GM10248 (cell line): ENCODE measurements around the gene COL4A2.

Experiments
- CTCF ChIA-PET: fragments of 300-600 bp; sonication (Branson Sonifier 250); formaldehyde crosslinking; extraction: SDS; loops from one replicate; lab custom pipeline; 2021; ENCODE audit warnings: antibody characterized with exemption; lab: Yijun Ruan, JAX
- POLR2A ChIA-PET: fragments of 350-650 bp; sonication (Branson Sonifier 250); formaldehyde crosslinking; extraction: SDS; loops from one replicate; lab custom pipeline; 2020; ENCODE audit warnings: antibody characterized with exemption; lab: Yijun Ruan, JAX
- DNase-seq: peaks from one replicate; pipeline ENCODE4 v3.0.0; 2012; ENCODE audit errors: extremely low spot score
- TF ChIP-seq, protein P1 (sequence below): IDR thresholded peaks from 2 replicates; pipeline ENCODE4 v1.5.1; 2012; ENCODE audit warnings: mild to moderate bottlenecking, low read depth; ENCODE audit errors: extremely low read depth, missing control alignments, control extremely low read depth

Gene COL4A2

GRCh38 chr13:110345701-110346100 is 38.6 kb downstream of the COL4A2 start:
- ChIA-PET POLR2A (no interaction called here), CTCF (interaction anchor here (1.2 kb wide), 1 partner anchor 16 kb away, joined by 3 read pairs; no protein-coding TSS in a partner anchor)
- DNase-seq, result no peak
- TF ChIP-seq, protein P1, sequence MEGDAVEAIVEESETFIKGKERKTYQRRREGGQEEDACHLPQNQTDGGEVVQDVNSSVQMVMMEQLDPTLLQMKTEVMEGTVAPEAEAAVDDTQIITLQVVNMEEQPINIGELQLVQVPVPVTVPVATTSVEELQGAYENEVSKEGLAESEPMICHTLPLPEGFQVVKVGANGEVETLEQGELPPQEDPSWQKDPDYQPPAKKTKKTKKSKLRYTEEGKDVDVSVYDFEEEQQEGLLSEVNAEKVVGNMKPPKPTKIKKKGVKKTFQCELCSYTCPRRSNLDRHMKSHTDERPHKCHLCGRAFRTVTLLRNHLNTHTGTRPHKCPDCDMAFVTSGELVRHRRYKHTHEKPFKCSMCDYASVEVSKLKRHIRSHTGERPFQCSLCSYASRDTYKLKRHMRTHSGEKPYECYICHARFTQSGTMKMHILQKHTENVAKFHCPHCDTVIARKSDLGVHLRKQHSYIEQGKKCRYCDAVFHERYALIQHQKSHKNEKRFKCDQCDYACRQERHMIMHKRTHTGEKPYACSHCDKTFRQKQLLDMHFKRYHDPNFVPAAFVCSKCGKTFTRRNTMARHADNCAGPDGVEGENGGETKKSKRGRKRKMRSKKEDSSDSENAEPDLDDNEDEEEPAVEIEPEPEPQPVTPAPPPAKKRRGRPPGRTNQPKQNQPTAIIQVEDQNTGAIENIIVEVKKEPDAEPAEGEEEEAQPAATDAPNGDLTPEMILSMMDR, result no peak

- TF ChIP-seq, protein P1, result no peak
- ChIA-PET CTCF (no interaction called here), POLR2A (no interaction called here)
- DNase-seq, result no peak
These were observed 39.6 kb downstream of the COL4A2 start for GRCh38 chr13:110346661-110347067.

DNA sequence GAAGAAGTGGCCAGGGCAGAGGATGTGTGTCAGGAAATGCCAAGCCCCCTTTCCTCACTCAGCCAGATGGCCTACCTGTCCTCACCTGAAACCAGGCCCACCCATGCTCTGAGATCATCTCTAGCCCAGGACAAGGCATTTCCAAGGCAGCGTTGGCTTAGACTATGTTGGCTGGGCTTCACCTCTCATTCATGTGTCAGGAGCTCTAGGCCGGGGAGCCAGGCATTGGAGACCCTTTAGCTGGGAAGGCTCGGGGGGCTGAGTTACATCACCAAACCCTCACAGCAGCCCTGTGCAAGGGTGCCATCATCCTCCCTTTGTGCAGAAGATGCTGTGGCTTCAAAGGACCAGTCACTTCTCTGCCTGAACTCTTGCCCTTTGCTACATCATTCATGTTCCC is 40.0 kb downstream of the COL4A2 start:
- ChIA-PET POLR2A (no interaction called here), CTCF (no interaction called here)

DNA sequence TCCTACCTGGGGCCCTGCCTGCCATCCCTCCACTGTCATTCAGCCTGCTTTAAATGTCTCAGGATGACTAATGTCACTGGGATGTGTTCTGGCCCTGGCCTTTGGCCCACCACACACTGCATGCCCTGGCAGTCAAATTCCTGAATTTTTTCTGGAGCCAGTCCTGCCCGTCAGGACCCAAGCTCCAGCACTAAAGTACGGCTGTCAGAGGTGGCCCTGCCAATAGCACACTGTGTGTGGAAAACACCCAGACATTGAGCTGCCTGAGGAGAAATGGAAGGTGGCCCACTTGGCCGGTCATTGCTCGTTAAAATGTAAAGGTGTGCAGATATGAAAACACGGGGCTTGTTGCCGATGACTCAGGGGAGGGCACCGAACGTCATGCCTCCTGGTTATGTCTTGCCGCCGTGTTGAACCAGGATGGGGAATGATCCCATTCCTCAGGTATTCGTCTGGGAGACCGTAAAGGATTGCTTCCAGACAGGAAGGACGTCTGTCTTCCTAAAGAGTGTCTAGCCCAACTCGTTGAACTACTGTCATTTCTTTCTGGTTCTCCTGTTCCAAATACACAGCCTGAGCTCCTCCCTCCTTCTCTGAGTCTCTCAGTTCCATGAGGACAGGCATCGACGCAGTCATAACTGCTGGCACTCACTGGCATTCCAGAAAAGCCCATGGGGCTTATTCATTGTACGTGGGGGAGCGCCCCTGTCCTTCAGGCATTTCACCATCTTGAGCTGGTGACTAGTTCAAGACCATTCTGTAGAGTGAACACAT is 40.6 kb downstream of the COL4A2 start:
- POLR2A ChIA-PET, result no interaction called here
- TF ChIP-seq, protein P1, result no peak
- CTCF ChIA-PET, result no interaction called here

More for the DNA sequence above, 40.0 kb downstream of the COL4A2 start:
- TF ChIP-seq, protein P1, result no peak
- no peak for DNase-seq

DNA sequence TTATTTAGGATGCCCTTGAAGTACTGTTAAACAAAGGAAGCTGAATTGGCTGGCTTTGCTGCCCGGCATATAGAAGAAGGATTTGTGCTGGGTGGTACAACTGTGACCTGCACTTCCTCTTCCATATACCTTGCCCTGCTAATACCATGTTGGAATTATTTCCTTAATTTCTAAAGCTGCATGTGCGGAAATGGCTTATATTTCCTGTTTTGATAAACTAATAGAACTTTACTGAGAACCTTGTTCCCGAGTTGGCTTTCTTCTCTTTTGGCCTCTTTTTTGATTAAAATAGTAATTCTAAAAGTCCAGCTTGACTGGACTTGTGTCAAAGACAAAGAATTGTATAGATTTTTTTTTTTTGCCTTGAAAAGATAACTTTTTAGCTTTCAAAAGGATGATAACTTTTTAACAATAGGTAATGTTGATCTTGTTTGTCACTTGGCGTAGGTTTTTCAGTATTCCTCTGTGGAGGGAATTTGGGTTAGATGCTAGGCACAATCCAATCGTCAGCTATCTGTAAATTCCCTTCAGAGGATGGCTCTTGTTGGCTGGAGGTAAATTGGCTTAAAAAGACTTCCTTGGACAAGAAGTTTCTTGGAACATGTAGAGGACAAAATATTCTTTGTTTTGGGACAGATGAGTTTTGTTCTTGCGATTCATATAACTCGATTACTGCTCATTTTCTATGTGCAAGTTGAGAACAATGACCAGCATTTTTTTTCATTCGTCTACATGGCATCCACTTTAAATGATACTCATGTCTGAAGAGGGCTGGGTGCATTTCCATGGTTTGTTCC is 41.4 kb downstream of the COL4A2 start:
- ChIA-PET POLR2A (no interaction called here), CTCF (no interaction called here)
- no peak for DNase-seq
- TF ChIP-seq, protein P1, result no peak

More for the DNA sequence above, 40.6 kb downstream of the COL4A2 start:
- no peak for DNase-seq

DNA sequence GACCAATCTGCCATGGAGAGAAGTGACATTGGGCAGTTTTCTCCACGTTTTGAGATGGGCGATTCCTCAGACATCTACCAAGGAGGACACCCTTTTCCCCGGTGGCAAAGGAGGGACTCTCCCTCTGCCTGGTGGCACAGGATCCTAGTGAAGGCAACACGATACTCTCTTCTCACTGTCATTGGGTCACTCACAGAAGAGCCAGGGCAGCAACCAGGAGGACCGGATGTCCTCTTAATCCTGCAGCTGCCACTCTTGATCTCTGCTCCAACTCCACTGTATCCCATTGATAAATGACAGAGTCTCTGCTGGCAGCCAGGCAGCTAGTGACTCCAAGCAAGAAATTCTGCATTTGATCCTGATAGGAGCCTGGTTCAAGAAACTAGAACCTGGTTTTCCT is 42.2 kb downstream of the COL4A2 start:
- TF ChIP-seq, protein P1, result no peak
- CTCF ChIA-PET, result no interaction called here
- DNase-seq, result no peak
- POLR2A ChIA-PET, result no interaction called here
